SK-N-DZ (cell line): ENCODE measurements around the gene KCNH1. TPM values are rescaled to one million over a fixed set of nuclear protein-coding genes. Genes with fewer than 3 reads are reported as not detected.

ENCODE experiments used
- DNase-seq: peaks from one replicate; pipeline ENCODE4 v3.0.0-alpha.2; 2015; ENCODE audit warnings: low spot score
- polyA plus RNA-seq, 2 experiments: library from polyadenylated mRNA; depleted of rRNA; stranded (reverse); fragments of >200 nt; gene quantifications; 2 replicates each; pipeline ENCODE4 v1.2.3, GENCODE V29; 2014

Gene KCNH1
- polyA plus RNA-seq (2014; cell fraction: cytosol; rRNA removed): 1.00 and 2.5 TPM in 2 replicates
- polyA plus RNA-seq (2014; cell fraction: nucleus; rRNA removed): 0.92 and 2.8 TPM in 2 replicates

- peak; percentile 88 for DNase-seq
These were observed at the start of gene KCNH1 for GRCh38 chr1:211133836-211134669. KCNH1 (minus strand) TSS chr1:211134148; CDS start chr1:211133945, 203 bp downstream.

- no peak for DNase-seq
These were observed 48.8 kb upstream of the KCNH1 start for GRCh38 chr1:211182746-211183145.

GRCh38 chr1:211174375-211174774, 40.4 kb upstream of the KCNH1 start:
- no peak for DNase-seq

GRCh38 chr1:211172657-211173056, 38.7 kb upstream of the KCNH1 start:
- no peak for DNase-seq

- no peak for DNase-seq
These were observed 35.4 kb upstream of the KCNH1 start for GRCh38 chr1:211169353-211169752.

- no peak for DNase-seq
These were observed 24.9 kb upstream of the KCNH1 start for GRCh38 chr1:211158866-211159265.

- DNase-seq: no peak
These were observed 21.1 kb upstream of the KCNH1 start for GRCh38 chr1:211155040-211155439.

- no peak for DNase-seq
These were observed 20.0 kb upstream of the KCNH1 start for GRCh38 chr1:211153932-211154331.

- no peak for DNase-seq
These were observed 14.4 kb upstream of the KCNH1 start for GRCh38 chr1:211148366-211148765.

GRCh38 chr1:211145944-211146343, 12.0 kb upstream of the KCNH1 start:
- no peak for DNase-seq

GRCh38 chr1:211135342-211135950, 1.5 kb upstream of the KCNH1 start:
- DNase-seq: peak; percentile 68

- peak; percentile 41 for DNase-seq
These were observed 534 bp downstream of the KCNH1 start for GRCh38 chr1:211133393-211133835.

GRCh38 chr1:211132721-211133392, 1.1 kb downstream of the KCNH1 start:
- peak; percentile 2 for DNase-seq

- DNase-seq: no peak
These were observed 4.2 kb downstream of the KCNH1 start for GRCh38 chr1:211129776-211130175.

GRCh38 chr1:211127166-211127565, 6.8 kb downstream of the KCNH1 start:
- no peak for DNase-seq

GRCh38 chr1:211126622-211127021, 7.3 kb downstream of the KCNH1 start:
- DNase-seq: no peak

GRCh38 chr1:211118407-211119102, 15.4 kb downstream of the KCNH1 start:
- no peak for DNase-seq

GRCh38 chr1:211114446-211114845, 19.5 kb downstream of the KCNH1 start:
- DNase-seq: no peak

GRCh38 chr1:211113566-211113965, 20.4 kb downstream of the KCNH1 start:
- DNase-seq: no peak

- DNase-seq: no peak
These were observed 22.6 kb downstream of the KCNH1 start for GRCh38 chr1:211111351-211111750.

GRCh38 chr1:211101481-211101880, 32.5 kb downstream of the KCNH1 start:
- no peak for DNase-seq

- DNase-seq: no peak
These were observed 34.6 kb downstream of the KCNH1 start for GRCh38 chr1:211099393-211099792.
